Measurements from ENCODE around the gene MED26. TPM values are rescaled to one million over a fixed set of nuclear protein-coding genes. Genes with fewer than 3 reads are reported as not detected.
A peak's percentile ranks its signal among the peaks of the same experiment; 100 is the strongest.

The MED26 gene
- total RNA-seq, 4 donors from 2014 or later: 4.4 to 12.9 (median 8.4) TPM

GRCh38 chr19:16585808-16586476, 42.1 kb downstream of the MED26 start:
- Histone ChIP-seq H3K27ac (no peak overlapping the region), H3K4me3 (replicated peaks in 1 of 3) (no peak overlapping the region), H3K27me3 (no peaks in the 10 kb centered on the region), H3K9me3 (no peaks in the 10 kb centered on the region), H3K4me1 (peaks cover 46 to 87% of the 10 kb centered on the region in 2 donors), H3K36me3 (no peaks in the 10 kb centered on the region)
- DNase-seq: no peak
- intact Hi-C loops (cut with DNase I): no loop called here
- WGBS, 2 donors: 86 to 95% methylated on average over 10 of the region's 11 CpGs
- TF ChIP-seq CTCF (IDR thresholded peaks at IDR 0.05) (no peak), POLR2A (IDR thresholded peaks at IDR 0.05) (no peak)

- Histone ChIP-seq H3K27me3 (no peaks in the 10 kb centered on the region), H3K4me3 (replicated peaks in 1 of 3) (no peak overlapping the region), H3K9me3 (no peaks in the 10 kb centered on the region), H3K36me3 (no peaks in the 10 kb centered on the region), H3K27ac (peak overlapping the region in 2 of 3 donors; percentile 31 to 40), H3K4me1 (peaks cover 46 to 87% of the 10 kb centered on the region in 2 donors)
- no peak for DNase-seq
- no peak for TF ChIP-seq CTCF (IDR thresholded peaks at IDR 0.05)
- intact Hi-C loops (cut with DNase I): no loop called here
- WGBS, 2 donors: 71 to 77% methylated on average over 13 of the region's 13 CpGs
These were observed 42.8 kb downstream of the MED26 start for GRCh38 chr19:16585094-16585801.

- no peaks in the 10 kb centered on the region for H3K36me3 ChIP-seq
- H3K27me3 ChIP-seq: no peaks in the 10 kb centered on the region
- 16 to 27% methylated on average over 15 of the region's 15 CpGs for WGBS, 2 donors
- no peak overlapping the region for H3K4me3 ChIP-seq (replicated peaks in 1 of 3)
- peaks cover 46 to 80% of the 10 kb centered on the region in 2 donors for H3K4me1 ChIP-seq
- intact Hi-C loops (cut with DNase I): no loop called here
- peak; percentile 81 to 82 for DNase-seq
- peak overlapping the region; percentile 31 to 40 (median 33) for H3K27ac ChIP-seq
- TF ChIP-seq POLR2A (IDR thresholded peaks at IDR 0.05) (peak in 1 of 2 donors; percentile 19), CTCF (IDR thresholded peaks at IDR 0.05) (no peak)
- H3K9me3 ChIP-seq: no peaks in the 10 kb centered on the region
These were observed 43.5 kb downstream of the MED26 start for GRCh38 chr19:16584248-16585093.

DNA sequence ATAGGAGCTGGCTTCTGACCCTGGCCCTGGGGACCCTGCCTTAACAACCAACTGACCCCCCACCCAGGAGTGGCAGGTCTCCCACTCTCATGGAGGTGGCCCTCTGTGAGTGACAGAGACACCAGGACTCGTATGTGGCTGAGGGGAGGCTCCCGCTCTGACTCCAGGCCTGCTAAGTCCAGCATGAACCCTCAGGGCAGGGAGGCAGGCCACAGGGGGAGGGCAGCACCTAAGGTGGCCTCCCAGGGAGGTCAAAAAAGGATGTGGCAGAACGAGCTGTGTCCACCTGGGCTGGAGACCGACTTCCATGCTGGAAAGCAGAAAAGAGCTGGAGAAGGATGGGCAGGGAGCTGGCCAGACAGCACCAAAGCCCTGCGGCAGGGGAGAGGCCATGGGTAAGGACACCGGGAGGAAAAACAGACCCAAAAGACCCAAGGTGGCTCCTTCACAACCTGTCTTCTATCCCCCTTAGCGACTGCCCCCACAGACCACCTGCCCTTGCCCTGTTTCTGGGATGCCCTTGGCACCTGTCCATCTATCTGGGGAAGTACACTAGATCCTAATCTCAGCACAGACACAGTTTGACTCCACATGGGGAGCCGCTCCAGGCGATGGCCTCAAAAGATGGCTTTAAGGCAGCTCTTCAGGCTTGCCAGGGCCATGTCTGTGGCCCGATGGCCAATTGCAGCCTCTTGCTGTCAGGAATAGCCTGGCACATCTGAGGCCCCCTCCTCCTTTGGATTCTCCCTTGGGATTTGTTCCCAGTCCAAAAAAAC, 45.3 kb downstream of the MED26 start:
- WGBS, 2 donors: 89 to 92% methylated on average over 9 to 10 of the region's 10 CpGs
- H3K27ac ChIP-seq: no peak overlapping the region
- DNase-seq: no peak
- peaks cover 0 to 4% of the 10 kb centered on the region in 2 donors for H3K36me3 ChIP-seq
- H3K9me3 ChIP-seq: no peaks in the 10 kb centered on the region
- no peaks in the 10 kb centered on the region for H3K27me3 ChIP-seq
- H3K4me3 ChIP-seq (replicated peaks in 1 of 3): no peak overlapping the region
- intact Hi-C loops (cut with DNase I): no loop called here
- peaks cover 32 to 62% of the 10 kb centered on the region in 2 donors for H3K4me1 ChIP-seq
- no peak for TF ChIP-seq POLR2A (IDR thresholded peaks at IDR 0.05)
- no peak for TF ChIP-seq CTCF (IDR thresholded peaks at IDR 0.05)
